OCI-LY7 (cell line): ENCODE data around the gene OGA. TPM values are rescaled to one million over a fixed set of nuclear protein-coding genes. Genes with fewer than 3 reads are reported as not detected.

Source experiments
- BruUV-seq: library from RNA; stranded (reverse); fragments of 400-500 nt; replicated peaks from 2 replicates; lab custom pipeline; 2021; lab: Mats Ljungman, UMichigan
- CTCF ChIA-PET: fragments of 300-600 bp; sonication (Branson Sonifier 250); formaldehyde crosslinking; loops from one replicate; lab custom pipeline; 2022; ENCODE audit warnings: antibody characterized with exemption; ENCODE audit not compliant: unreplicated experiment; lab: Charles Lee
- POLR2A ChIA-PET: fragments of 300-600 bp; sonication (Branson Sonifier 250); formaldehyde crosslinking; loops from one replicate; lab custom pipeline; 2022; ENCODE audit warnings: antibody characterized with exemption; lab: Charles Lee
- DNase-seq: peaks from one replicate; pipeline ENCODE4 v3.0.0-alpha.2; 2015; ENCODE audit warnings: low spot score
- H2AFZ ChIP-seq: fragments of 200-600 bp; sonication (generic), shearing (Covaris generic); 2 replicates; pipeline ENCODE4 v1.6.1; 2014; ENCODE audit warnings: mild to moderate bottlenecking, antibody characterized with exemption, low read length, moderate library complexity
- H3K27ac ChIP-seq: fragments of 200-600 bp; sonication (generic); 2 replicates; pipeline ENCODE4 v1.5.1; 2014; ENCODE audit warnings: mixed run types, low read depth, mild to moderate bottlenecking, moderate library complexity, low read length, inconsistent platforms; ENCODE audit not compliant: poor library complexity, severe bottlenecking
- H3K36me3 ChIP-seq: fragments of 200-600 bp; sonication (generic); 2 replicates; pipeline ENCODE4 v1.6.1; 2014; ENCODE audit warnings: mild to moderate bottlenecking, antibody characterized with exemption, low read length, moderate library complexity, mixed read lengths; ENCODE audit not compliant: insufficient read depth
- H3K4me1 ChIP-seq: fragments of 200-600 bp; sonication (generic); 2 replicates; pipeline ENCODE4 v1.5.1; 2014; ENCODE audit warnings: mild to moderate bottlenecking, low read length; ENCODE audit not compliant: insufficient read depth, poor library complexity, severe bottlenecking
- H3K4me2 ChIP-seq: fragments of 200-600 bp; sonication (generic); 2 replicates; pipeline ENCODE4 v1.6.1; 2014; ENCODE audit warnings: mild to moderate bottlenecking, low read length
- H3K4me3 ChIP-seq: fragments of 200-600 bp; sonication (generic); 2 replicates; pipeline ENCODE4 v1.5.1; 2014; ENCODE audit warnings: mild to moderate bottlenecking, low read depth, low read length; ENCODE audit not compliant: poor library complexity, severe bottlenecking
- H3K79me2 ChIP-seq: fragments of 200-600 bp; sonication (generic); 2 replicates; pipeline ENCODE4 v1.6.1; 2016; ENCODE audit warnings: low read depth, mild to moderate bottlenecking, low read length, moderate library complexity, mixed read lengths; ENCODE audit not compliant: insufficient read depth
- H3K9me2 ChIP-seq: fragments of 200-600 bp; sonication (generic); 2 replicates; pipeline ENCODE4 v1.6.1; 2016; ENCODE audit warnings: mild to moderate bottlenecking, low read length, mixed read lengths; ENCODE audit not compliant: insufficient read depth
- H3K9me3 ChIP-seq: fragments of 200-600 bp; sonication (generic); 2 replicates; pipeline ENCODE4 v1.6.1; 2014; ENCODE audit warnings: mild to moderate bottlenecking, mixed run types, low read length, mixed read lengths
- H4K20me1 ChIP-seq: fragments of 200-600 bp; sonication (generic); 2 replicates; pipeline ENCODE4 v1.6.1; 2014; ENCODE audit warnings: mild to moderate bottlenecking, antibody characterized with exemption, low read length, moderate library complexity, mixed read lengths; ENCODE audit not compliant: insufficient read depth
- CTCF ChIP-seq: fragments of 200-600 bp; sonication (generic); conservative IDR thresholded peaks from 2 replicates; pipeline ENCODE4 v1.5.1; 2014; ENCODE audit warnings: mild to moderate bottlenecking, antibody characterized with exemption, low read length, moderate library complexity, mixed read lengths
- EZH2phosphoT487 ChIP-seq: fragments of 200-600 bp; sonication (generic); IDR thresholded peaks from 2 replicates; pipeline ENCODE4 v1.6.1; 2018; ENCODE audit warnings: low read depth, borderline replicate concordance, mild to moderate bottlenecking, mixed run types, antibody characterized with exemption, low read length, moderate library complexity, mixed read lengths
- intact Hi-C: fragments of 100-400 bp; cut with micrococcal nuclease; formaldehyde crosslinking; loops from one replicate; pipeline ENCODE4 v1.10.0; 2022; ENCODE audit not compliant: unreplicated experiment
- total RNA-seq, 2 experiments: library from RNA; depleted of rRNA in 1 of 2; stranded (reverse); fragments of >200 nt in 1 of 2; shearing (Covaris generic) in 1 of 2; gene quantifications; 2 replicates each; pipeline ENCODE4 v1.2.3, GENCODE V29; 2014 to 2022

OGA gene
- total RNA-seq, 2 experiments from 2014 or later: 65.5 to 109 TPM

GRCh38 chr10:101812606-101813005, 5.6 kb downstream of the OGA start:
- no TSS peak for BruUV-seq
- H3K36me3 ChIP-seq: peaks cover 75% of the 10 kb centered on the region

GRCh38 chr10:101807158-101807557, 11.1 kb downstream of the OGA start:
- intact Hi-C loops: no loop called here
- DNase-seq: no peak
- peaks cover 31% of the 10 kb centered on the region; the same call in 1 of the 2 replicates for H3K79me2 ChIP-seq
- no peak overlapping the region for H2AFZ ChIP-seq
- H4K20me1 ChIP-seq: no peaks in the 10 kb centered on the region
- no peak overlapping the region for H3K4me3 ChIP-seq
- ChIA-PET POLR2A (interaction anchor here (0.7 to 2.8 kb wide), 2 partner anchors 9 to 24 kb away, joined by 4 to 8 read pairs; partner anchors contain the start of gene NPM3), CTCF (no interaction called here)
- no peak overlapping the region for H3K27ac ChIP-seq
- no TSS peak for BruUV-seq
- TF ChIP-seq CTCF (no peak), EZH2phosphoT487 (no peak)
- no peaks in the 10 kb centered on the region for H3K9me3 ChIP-seq
- no peaks in the 10 kb centered on the region for H3K9me2 ChIP-seq
- peaks cover 96% of the 10 kb centered on the region for H3K36me3 ChIP-seq
- H3K4me2 ChIP-seq: no peak overlapping the region
- H3K4me1 ChIP-seq: no peaks in the 10 kb centered on the region

More at GRCh38 chr10:101812606-101813005, 5.6 kb downstream of the OGA start:
- DNase-seq: no peak
- intact Hi-C loops: no loop called here
- TF ChIP-seq CTCF (no peak), EZH2phosphoT487 (no peak)
- Histone ChIP-seq H4K20me1 (peaks cover 43% of the 10 kb centered on the region), H3K4me1 (peaks cover 16% of the 10 kb centered on the region), H3K4me3 (no peak overlapping the region), H3K4me2 (no peak overlapping the region), H2AFZ (no peak overlapping the region), H3K9me3 (no peaks in the 10 kb centered on the region), H3K9me2 (no peaks in the 10 kb centered on the region), H3K27ac (no peak overlapping the region), H3K79me2 (peaks cover 80% of the 10 kb centered on the region)
- ChIA-PET CTCF (interaction anchor here (1.1 kb wide), 1 partner anchor 29 kb away, joined by 3 read pairs; no protein-coding TSS in a partner anchor), POLR2A (interaction anchor here (0.6 to 1.4 kb wide), 5 partner anchors 8 to 303 kb away, joined by 3 to 8 read pairs (median 3); no protein-coding TSS in a partner anchor)

GRCh38 chr10:101803511-101803910, 14.7 kb downstream of the OGA start:
- TF ChIP-seq CTCF (no peak), EZH2phosphoT487 (no peak)
- Histone ChIP-seq H3K9me3 (no peaks in the 10 kb centered on the region), H3K9me2 (no peaks in the 10 kb centered on the region), H3K4me1 (no peaks in the 10 kb centered on the region), H3K4me3 (no peak overlapping the region), H3K36me3 (peaks cover 97% of the 10 kb centered on the region), H2AFZ (no peak overlapping the region), H4K20me1 (no peaks in the 10 kb centered on the region), H3K79me2 (peaks cover 22% of the 10 kb centered on the region), H3K27ac (no peak overlapping the region), H3K4me2 (no peak overlapping the region)
- POLR2A ChIA-PET: interaction anchor here (0.6 kb wide), 1 partner anchor 1306 kb away, joined by 3 read pairs; no protein-coding TSS in a partner anchor
- no peak for DNase-seq
- no TSS peak for BruUV-seq
- CTCF ChIA-PET: no interaction called here
- intact Hi-C loops: no loop called here
